Vein endothelial cell (primary cell): Measurements from ENCODE around the gene METAP1D. TPM values are rescaled to one million over a fixed set of nuclear protein-coding genes. Genes with fewer than 3 reads are reported as not detected.

Experiments
- total RNA-seq: library from RNA; depleted of rRNA; stranded (reverse); fragments of >200 nt; gene quantifications from 2 replicates; pipeline ENCODE4 v1.2.3, GENCODE V29; 2012

Gene METAP1D
- total RNA-seq: 2.9 and 5.0 TPM in 2 replicates

DNA sequence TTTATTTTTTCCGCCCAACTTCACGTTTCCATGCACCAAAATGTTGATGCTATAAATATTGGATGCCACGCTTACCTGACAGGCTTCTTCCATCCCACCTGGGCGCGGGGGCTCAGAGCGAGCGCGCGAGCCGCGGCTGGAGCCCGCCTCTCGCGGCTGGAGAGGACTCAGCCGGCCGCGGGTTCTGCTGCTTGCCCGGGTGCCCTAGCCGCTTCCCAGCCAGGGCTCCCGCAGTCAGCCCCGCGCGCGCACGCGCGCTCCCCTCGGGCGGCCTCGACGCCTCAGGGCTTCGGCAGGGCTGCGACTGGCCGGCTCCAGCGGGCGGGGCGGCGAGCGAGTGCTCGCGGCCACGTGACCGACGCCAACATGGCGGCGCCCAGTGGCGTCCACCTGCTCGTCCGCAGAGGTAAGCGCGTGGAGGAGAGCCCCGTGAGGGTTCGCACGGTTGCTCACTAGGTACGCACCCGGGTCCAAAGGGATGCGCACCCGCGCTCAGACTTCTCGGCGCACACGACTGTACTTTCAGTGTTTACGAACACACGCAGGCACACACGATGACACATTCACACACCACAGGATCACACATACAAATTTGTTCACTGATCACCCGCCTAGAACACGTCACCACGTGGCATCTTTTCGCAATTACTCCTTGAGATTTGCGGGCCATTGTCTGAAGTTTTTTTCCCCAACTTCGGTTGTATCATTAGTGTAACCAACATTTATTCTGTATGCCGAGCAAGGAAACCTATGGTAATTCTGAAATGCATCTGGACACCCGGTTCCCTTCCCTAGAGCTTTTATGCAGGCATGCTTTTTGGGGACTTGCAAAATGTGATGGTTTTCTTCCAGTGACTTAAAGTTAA lies at the start of gene METAP1D:
METAP1D (plus strand) TSS at position 350 of the 866 bp plus-strand sequence; CDS start at position 367, 17 bp downstream.

GRCh38 chr2:172085460-172086159 lies 85.9 kb downstream of the METAP1D start, which contains the start of gene DLX1:
TSS of gene DLX1 (plus strand) at chr2:172085507. CDS start at chr2:172085678, 171 bp downstream.

GRCh38 chr2:172102391-172103359 lies 102.9 kb downstream of the METAP1D start, which contains the start of gene DLX2:
TSS of gene DLX2 (minus strand) at chr2:172102900. CDS start at chr2:172102538, 362 bp downstream.

Other genes with a start within 250 kb of the METAP1D start
- gene SLC25A12, start 105.7 kb upstream of the METAP1D start, total RNA-seq: 17.6 and 22.1 TPM in 2 replicates
- gene HAT1, start 77.5 kb upstream of the METAP1D start, total RNA-seq: 24.2 and 39.5 TPM in 2 replicates
- 0.29 TPM in 1 of 2 replicates, not detected in the other for gene DLX1, start 85.6 kb downstream of the METAP1D start, total RNA-seq
- gene DLX2, start 102.9 kb downstream of the METAP1D start, total RNA-seq: not detected in 2 replicates